HG03460 (cell line): ENCODE data around the gene CTAGE15.
"Not testable (repeated sequence)": the region's sequence is repeated elsewhere in the genome, so short reads cannot be mapped to it uniquely, and the experiment has no call there.

Source experiments
- ATAC-seq: cut with Tn5 transposase; IDR thresholded peaks from one replicate; pipeline ENCODE4 v1.9.1; 2021; ENCODE audit not compliant: unreplicated experiment

The CTAGE15 gene

GRCh38 chr7:143571501-143571900, at the start of gene CTAGE15:
Gene CTAGE15 (plus strand): TSS chr7:143571801. CDS start chr7:143571818, 17 bp downstream.
- ATAC-seq: not testable (repeated sequence)

- ATAC-seq: not testable (repeated sequence)
Measured at GRCh38 chr7:143522309-143522916, 49.2 kb upstream of the CTAGE15 start.

GRCh38 chr7:143531169-143531926, 40.3 kb upstream of the CTAGE15 start:
- ATAC-seq: not testable (repeated sequence)

- ATAC-seq: not testable (repeated sequence)
Measured at GRCh38 chr7:143531932-143532331, 39.7 kb upstream of the CTAGE15 start.

- ATAC-seq: not testable (repeated sequence)
Measured at GRCh38 chr7:143533213-143533839, 38.3 kb upstream of the CTAGE15 start.

- not testable (repeated sequence) for ATAC-seq
Measured at GRCh38 chr7:143536443-143536842, 35.2 kb upstream of the CTAGE15 start.

- not testable (repeated sequence) for ATAC-seq
Measured at GRCh38 chr7:143543288-143544038, 28.1 kb upstream of the CTAGE15 start.

- not testable (repeated sequence) for ATAC-seq
Measured at GRCh38 chr7:143555968-143556367, 15.6 kb upstream of the CTAGE15 start.

GRCh38 chr7:143563306-143563705, 8.3 kb upstream of the CTAGE15 start:
- peak; percentile 56 for ATAC-seq

GRCh38 chr7:143566001-143566400, 5.6 kb upstream of the CTAGE15 start:
- not testable (repeated sequence) for ATAC-seq

- not testable (repeated sequence) for ATAC-seq
Measured at GRCh38 chr7:143588183-143588582, 16.6 kb downstream of the CTAGE15 start.

GRCh38 chr7:143589897-143590296, 18.3 kb downstream of the CTAGE15 start:
- ATAC-seq: not testable (repeated sequence)

GRCh38 chr7:143598086-143598485, 26.5 kb downstream of the CTAGE15 start:
- ATAC-seq: not testable (repeated sequence)

- ATAC-seq: not testable (repeated sequence)
Measured at GRCh38 chr7:143603549-143603948, 31.9 kb downstream of the CTAGE15 start.

- not testable (repeated sequence) for ATAC-seq
Measured at GRCh38 chr7:143606088-143606487, 34.5 kb downstream of the CTAGE15 start.

GRCh38 chr7:143615545-143615944, 43.9 kb downstream of the CTAGE15 start:
- not testable (repeated sequence) for ATAC-seq

GRCh38 chr7:143617204-143617603, 45.6 kb downstream of the CTAGE15 start:
- not testable (repeated sequence) for ATAC-seq

- ATAC-seq: peak; percentile 30
Measured at GRCh38 chr7:143620058-143620457, 48.5 kb downstream of the CTAGE15 start.

GRCh38 chr7:143620646-143621045, 49.0 kb downstream of the CTAGE15 start, which contains the start of gene TCAF2:
Gene TCAF2 (plus strand): TSS chr7:143620974.
- peak; percentile 82 for ATAC-seq

GRCh38 chr7:143621175-143621574, 49.6 kb downstream of the CTAGE15 start:
- peak; percentile 42 for ATAC-seq

GRCh38 chr7:143622130-143622529, 50.5 kb downstream of the CTAGE15 start:
- ATAC-seq: peak; percentile 28
